Ureter (tissue), 1 donor: ENCODE data around the gene ATG10. TPM values are rescaled to one million over a fixed set of nuclear protein-coding genes. Genes with fewer than 3 reads are reported as not detected.
"Not testable (repeated sequence)": the region's sequence is repeated elsewhere in the genome, so short reads cannot be mapped to it uniquely, and the experiment has no call there.

Experiments used
- DNase-seq: peaks from one replicate; pipeline ENCODE4 v3.0.0-alpha.2; 2020; ENCODE audit warnings: low spot score
- total RNA-seq: library from RNA; stranded (reverse); gene quantifications from one replicate; pipeline ENCODE4 v1.2.4, GENCODE V29; 2023
- donor health status: DM: yes; HTN: yes; CAD: no.

ATG10 gene
- 12.5 TPM for total RNA-seq

GRCh38 chr5:81971712-81972491, at the start of gene ATG10:
Gene ATG10 (plus strand): TSS chr5:81972023. CDS start chr5:81987571, 15,548 bp downstream.
- peak; percentile 91 for DNase-seq

- DNase-seq = no peak
Observed at GRCh38 chr5:81922854-81923279, 49.0 kb upstream of the ATG10 start.

GRCh38 chr5:81924442-81924841, 47.4 kb upstream of the ATG10 start:
- no peak for DNase-seq

- no peak for DNase-seq
Observed at GRCh38 chr5:81925009-81925408, 46.8 kb upstream of the ATG10 start.

- DNase-seq = no peak
Observed at GRCh38 chr5:81925981-81926380, 45.8 kb upstream of the ATG10 start.

GRCh38 chr5:81936066-81936465, 35.8 kb upstream of the ATG10 start:
- no peak for DNase-seq

GRCh38 chr5:81936750-81937149, 35.1 kb upstream of the ATG10 start:
- DNase-seq = no peak

- DNase-seq = no peak
Observed at GRCh38 chr5:81942746-81943145, 29.1 kb upstream of the ATG10 start.

GRCh38 chr5:81948349-81948748, 23.5 kb upstream of the ATG10 start:
- DNase-seq = no peak

GRCh38 chr5:81949462-81949861, 22.4 kb upstream of the ATG10 start:
- DNase-seq = no peak

GRCh38 chr5:81950996-81951395, 20.8 kb upstream of the ATG10 start:
- no peak for DNase-seq

GRCh38 chr5:81954796-81955195, 17.0 kb upstream of the ATG10 start:
- DNase-seq = not testable (repeated sequence)

- not testable (repeated sequence) for DNase-seq
Observed at GRCh38 chr5:81958129-81958528, 13.7 kb upstream of the ATG10 start.

GRCh38 chr5:81961651-81962440, 10.0 kb upstream of the ATG10 start:
- no peak for DNase-seq

- DNase-seq = no peak
Observed at GRCh38 chr5:81963544-81963943, 8.3 kb upstream of the ATG10 start.

GRCh38 chr5:81965524-81965923, 6.3 kb upstream of the ATG10 start:
- no peak for DNase-seq

- DNase-seq = no peak
Observed at GRCh38 chr5:81969226-81969625, 2.6 kb upstream of the ATG10 start.

GRCh38 chr5:81969912-81970311, 1.9 kb upstream of the ATG10 start:
- no peak for DNase-seq

- DNase-seq = no peak
Observed at GRCh38 chr5:81971111-81971711, 612 bp upstream of the ATG10 start.

- no peak for DNase-seq
Observed at GRCh38 chr5:81972492-81972783, 615 bp downstream of the ATG10 start.

- no peak for DNase-seq
Observed at GRCh38 chr5:81980160-81980559, 8.3 kb downstream of the ATG10 start.

GRCh38 chr5:81980598-81981260, 8.9 kb downstream of the ATG10 start:
- DNase-seq = no peak
